Stimulated activated CD4-positive, alpha-beta T cell treated with anti-CD3 and anti-CD28 coated beads, Interleukin-12 subunit alpha, Interleukin-12 subunit beta, amount 100 ng/mL, for 4 hours (primary cell): ENCODE data around the gene LMBR1.

Experiments
- DNase-seq: peaks from one replicate; pipeline ENCODE4 v3.0.0-alpha.2; 2020

The LMBR1 gene

DNA sequence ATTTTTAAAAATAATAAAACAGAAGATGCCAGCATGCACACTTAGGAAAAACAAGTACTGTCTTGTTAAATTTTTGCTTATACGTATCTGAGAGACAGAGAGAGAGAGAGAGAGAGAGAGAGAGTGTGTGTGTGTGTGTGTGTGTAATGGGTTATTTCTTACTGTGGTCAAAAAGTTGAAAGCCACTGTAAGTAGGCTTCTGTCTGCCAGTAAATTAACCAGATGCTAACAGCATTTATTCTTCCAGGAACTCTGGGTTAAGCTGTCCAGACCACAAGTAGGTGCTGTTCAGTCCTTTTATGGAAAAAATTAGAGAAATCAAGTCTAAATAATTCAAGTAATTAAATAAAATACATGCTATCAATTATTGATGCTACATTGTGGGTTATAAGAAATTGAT, 212.7 kb downstream of the LMBR1 start:
- no peak for DNase-seq

DNA sequence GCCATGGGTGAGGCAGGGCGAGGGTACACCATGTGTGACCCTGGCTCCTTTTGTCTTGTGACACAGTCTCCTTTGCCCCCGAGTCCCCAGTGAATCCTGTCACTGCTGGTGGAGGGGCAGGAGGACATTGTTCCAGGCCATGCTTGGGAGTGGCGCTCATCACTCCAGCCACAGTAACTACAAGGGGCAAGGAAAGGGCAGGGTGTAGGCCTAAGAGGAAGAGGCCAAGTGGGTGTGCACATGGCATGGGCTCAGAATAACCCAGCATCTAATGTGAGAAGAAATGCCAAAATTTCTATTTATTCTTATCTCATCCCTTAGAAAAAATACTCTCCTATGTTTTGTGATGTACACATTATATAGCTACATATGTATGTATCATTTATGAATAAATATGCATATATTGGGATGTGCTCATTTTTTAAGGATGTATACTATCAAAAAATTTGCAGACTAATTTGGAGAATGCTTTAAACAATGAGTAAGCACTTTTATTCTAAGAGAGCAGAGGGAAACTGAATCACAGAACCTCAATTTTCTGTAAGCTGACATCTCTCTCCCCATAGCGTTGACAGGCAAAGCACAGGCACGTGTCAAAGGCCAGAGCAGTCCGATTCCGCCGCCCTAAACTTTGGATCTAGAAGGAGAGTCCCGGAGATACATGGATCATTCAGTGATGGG, 215.5 kb downstream of the LMBR1 start:
- DNase-seq = no peak

DNA sequence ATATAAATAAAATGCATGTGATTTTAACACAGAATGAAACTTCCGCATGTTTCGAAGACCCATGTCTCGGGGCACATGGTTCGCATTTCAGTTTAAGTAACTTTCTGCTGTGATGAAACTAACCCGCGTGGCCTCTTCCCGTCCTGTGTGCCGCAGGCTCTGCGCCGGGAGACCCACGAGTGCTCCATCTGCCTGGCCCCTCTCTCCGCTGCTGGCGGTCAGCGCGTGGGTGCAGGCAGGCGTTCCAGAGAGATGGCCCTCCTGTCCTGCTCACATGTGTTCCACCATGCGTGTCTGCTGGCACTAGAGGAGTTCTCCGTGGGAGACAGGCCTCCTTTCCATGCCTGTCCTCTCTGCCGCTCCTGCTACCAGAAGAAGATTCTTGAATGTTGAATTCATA, 216.7 kb downstream of the LMBR1 start:
- no peak for DNase-seq

DNA sequence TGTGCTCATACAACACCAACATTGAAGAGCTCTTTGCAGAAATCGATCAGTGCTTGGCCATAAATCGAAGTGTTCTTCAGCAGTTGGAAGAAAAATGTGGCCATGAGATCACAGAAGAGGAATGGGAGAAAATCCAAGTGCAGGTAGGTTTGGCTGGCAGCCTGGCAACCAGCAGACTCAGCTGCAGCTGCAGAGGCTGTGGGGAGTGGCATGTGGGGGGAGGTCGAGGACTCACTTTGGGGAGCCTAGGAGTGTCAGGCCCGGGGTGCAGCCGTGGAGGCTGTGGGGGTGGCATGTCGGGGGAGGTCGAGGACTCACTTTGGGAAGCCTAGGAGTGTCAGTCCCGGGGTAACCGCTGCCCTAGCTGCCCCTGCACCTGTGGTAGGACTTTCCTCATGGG, 217.3 kb downstream of the LMBR1 start:
- no peak for DNase-seq

DNA sequence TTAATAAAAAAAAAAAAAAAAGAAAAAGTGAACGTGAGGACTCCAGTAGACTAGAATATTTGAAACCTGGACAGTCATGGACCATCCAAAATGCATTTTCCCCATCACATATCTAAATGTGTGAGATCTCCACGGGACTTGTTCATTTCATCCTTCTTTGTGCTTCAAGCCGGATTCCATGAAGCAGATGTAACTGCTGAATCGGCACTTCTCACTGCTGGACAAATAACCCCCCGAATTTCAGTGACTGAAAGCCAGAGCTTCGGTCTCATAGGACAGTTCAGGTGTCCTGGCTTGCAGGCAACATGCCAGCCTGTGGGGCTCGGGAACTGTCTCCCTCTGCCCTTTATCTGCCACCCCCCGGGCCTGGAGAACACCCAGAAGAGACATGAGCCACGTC, 219.1 kb downstream of the LMBR1 start:
- DNase-seq = no peak

DNA sequence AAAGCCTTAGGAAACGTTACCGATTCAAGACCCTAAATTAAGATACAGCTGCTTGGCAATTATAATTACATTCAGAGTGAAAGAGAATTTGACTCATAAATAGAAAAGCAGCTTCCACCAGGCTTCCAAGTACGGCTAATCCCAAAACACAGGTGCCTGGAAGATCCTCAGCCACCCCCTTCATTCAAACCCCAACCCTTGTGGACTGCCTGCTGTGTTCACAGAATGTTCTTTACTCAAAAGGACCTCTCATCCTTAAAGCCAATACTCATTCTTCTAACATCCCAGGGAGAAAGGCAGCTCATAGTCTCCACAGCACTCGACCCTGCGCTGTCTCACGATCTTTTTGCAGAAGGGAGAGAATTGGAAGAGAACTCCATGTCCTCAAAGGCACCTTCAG, 219.5 kb downstream of the LMBR1 start:
- DNase-seq = no peak

DNA sequence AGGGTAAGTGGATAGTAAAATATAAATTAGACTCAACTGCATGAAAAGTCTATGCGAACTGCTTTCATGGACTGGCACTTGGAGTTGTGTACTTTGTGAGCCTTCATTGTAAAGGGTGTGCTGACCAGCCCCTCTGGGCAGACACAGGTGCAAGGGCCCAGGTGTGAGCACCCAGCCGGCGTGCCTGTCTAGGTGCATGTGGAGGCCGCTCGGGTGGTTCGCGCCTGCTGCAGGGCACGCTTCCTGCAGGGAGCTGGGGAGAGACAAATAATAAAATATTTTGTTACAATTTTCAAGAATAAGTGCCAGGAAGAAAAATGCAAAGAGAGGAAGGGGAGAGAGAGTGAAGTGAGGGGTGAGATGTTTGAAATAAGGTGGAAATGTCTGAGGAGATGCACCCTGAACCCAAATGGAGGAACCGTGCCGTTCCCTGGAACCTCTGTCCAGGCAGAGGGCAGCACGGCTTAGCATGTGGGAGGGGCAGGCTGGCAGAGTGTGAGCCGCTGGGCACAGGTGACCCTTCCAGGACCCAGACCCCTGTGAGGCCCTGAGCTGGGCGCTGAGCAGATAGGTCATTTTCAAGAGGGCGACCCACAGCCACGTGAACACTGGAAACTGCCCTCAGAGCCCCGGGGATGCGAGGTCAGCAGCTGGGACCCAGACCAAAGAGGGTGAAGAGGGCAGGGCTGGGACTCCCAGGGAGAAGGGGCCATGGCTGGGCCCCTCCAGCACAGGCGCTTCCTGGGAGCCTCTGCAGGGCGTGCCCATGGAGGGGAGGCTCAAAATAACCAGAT, 223.8 kb downstream of the LMBR1 start:
- no peak for DNase-seq

DNA sequence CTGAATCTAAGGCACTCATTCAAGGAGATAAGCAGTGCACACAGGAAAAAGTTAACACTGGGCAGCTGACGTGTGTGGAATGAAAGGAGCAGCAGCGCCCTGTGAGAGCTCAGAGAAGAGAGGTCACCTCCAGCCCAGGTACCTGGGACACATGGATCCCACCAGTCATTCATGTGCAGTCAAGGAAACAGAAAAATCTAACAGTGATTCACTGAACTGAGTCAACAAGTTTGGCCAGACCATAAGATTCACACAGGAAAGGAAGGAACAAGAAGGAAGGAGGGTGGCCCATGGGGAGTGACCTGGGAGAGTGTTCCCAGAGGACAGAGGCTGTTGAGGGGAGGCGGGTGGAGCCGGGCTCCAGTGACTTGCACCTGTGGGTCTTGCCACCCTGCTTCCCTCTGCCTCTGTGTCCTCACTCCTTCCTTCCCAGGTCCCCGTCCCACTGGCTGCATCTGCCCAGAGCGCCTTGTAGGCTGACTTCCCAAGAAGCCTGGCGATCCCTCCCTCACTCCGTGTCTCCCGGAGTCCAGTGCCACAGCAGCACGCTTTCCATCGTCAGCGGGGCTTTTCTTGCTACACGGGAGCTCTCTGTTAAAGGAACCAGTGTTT, 224.7 kb downstream of the LMBR1 start:
- no peak for DNase-seq

DNA sequence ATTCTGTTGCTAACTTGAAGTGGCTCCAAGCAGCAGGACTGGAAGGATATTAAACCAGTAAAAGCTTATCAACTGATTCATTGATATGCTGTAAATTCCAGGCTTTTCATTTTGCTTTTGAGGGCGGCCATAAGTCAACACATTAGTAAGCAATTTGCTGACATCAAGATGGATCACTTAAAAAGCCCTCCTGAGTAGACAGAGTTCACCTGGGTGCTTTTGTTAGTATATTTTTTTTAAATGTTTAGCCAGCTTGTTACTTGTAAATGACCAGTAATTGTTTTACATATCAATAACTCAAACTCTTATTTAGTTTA, 225.9 kb downstream of the LMBR1 start:
- DNase-seq = no peak

DNA sequence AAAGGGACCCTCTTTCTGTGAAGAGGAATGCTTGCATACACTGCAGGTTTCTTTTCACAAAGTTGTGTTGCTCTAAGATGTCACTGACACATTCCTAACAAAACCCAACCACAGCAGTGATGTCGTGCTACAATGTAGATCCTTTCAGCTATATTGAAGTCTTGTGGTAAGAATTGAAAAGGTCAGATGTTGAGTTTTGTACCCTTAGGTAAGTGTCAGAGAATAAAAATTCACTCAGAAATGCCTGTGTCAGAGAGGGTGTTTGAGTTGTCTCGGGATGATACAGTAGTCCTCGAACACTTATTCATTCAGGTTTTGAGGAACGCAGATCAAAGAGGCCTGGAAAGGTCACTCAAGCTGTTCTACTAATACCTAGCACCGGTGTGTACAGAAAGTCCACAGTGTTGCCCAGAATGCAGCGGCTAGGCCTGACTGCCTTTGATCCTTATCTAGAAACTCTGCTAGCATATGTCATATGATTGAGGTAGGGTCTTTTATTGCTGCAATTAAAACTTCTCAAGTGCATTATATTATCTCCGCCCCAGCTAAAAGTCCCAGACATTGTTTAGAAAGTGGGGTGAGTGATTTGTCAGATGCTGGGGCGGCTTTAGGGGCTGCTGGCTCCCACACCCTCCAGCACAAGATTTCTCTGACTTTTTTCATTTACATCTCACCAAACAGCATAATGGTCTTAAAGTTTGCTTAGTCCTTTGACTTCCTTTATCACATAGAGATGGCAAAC, 226.4 kb downstream of the LMBR1 start:
- DNase-seq = no peak

DNA sequence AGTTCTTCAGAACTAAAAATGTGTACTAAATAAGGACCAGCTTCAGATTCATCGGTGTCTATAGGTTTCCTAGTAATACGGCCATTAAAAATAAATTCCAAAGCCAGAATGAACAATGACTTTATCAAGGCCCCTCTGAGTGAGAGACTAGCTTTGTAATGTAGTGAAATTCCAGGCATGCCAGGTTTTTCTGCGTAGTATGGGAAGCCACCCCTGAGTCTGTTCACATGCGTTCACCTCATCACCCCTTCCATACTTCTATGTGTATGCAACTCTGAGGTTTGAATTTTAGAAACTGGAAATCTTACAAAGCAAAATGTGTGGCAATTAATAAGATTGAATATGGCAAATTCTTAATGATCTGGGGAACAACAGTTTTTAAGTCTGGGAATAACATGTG, 227.9 kb downstream of the LMBR1 start:
- no peak for DNase-seq

DNA sequence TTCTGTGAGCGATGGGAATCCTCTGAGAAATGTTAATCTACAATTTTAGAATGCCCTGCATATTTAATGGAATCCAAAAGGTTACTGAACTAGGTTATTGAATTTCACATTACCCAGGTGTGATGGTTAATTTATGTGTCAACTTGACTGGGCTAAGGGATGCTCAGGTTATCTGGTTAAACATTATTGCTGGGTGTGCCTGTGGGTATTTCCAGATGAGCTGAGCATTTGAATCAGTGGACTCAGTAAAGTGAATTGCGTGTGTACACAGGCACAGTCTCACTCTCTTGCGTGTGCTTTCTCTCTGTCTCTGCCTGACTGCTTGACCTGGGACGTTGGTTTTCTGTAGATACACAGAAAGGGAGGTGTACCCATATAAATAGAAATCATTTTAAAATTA, 230.7 kb downstream of the LMBR1 start:
- DNase-seq = no peak

DNA sequence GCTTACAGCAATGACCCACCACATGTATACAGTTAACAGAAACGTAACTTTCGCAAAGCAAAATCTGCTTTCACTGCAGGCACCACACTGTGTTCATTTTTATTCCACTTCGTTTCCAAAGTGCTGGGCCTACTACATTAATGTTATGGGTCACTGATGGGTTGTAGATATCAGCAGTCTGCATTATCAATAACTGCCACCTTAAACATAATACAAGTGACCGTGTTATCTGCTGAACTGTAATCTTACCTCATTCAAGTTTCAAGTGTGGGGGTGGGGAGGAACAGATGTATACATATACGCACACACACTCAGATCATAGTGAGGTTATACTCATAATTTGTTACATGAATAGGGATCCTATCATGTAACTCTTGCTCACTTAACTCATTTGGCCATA, 231.3 kb downstream of the LMBR1 start:
- no peak for DNase-seq

DNA sequence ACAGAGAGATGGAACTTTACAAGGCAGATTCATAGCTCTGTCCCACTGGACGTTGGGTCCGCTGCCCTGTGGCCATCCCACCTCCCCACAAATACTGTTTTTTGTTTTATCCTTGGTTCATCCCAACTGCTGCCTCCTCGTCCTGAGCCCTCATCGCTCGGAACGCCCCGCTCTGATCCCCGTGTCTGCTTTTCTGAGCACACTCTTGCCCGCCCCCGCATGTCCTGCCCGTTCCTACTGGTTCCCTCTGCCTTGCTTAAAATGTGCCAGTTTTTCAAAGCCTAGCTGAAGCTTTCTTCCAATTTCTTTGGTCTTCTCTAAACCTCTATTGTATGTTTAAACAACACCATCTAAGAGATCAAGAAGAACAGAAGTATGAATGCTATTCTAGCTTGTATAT, 233.0 kb downstream of the LMBR1 start:
- DNase-seq = no peak

DNA sequence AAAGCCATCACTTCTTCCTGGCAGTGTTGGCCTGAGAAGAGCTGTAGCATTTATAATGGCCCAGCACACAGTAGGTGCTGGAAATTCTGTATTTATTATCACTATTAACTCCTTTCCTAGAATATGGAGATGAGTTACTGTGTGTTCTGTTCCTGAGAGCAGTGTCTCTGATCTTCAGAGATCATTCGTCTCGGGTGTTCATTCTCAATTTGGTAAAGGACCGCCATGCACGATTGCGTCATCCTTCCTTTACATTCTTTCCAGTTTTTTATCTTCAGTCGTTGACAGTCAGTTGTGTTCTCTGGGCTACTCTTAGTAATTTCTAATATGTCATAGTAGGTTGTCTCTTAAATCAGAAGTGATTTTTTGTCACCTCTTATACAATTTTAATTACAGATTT, 233.8 kb downstream of the LMBR1 start:
- DNase-seq = no peak

DNA sequence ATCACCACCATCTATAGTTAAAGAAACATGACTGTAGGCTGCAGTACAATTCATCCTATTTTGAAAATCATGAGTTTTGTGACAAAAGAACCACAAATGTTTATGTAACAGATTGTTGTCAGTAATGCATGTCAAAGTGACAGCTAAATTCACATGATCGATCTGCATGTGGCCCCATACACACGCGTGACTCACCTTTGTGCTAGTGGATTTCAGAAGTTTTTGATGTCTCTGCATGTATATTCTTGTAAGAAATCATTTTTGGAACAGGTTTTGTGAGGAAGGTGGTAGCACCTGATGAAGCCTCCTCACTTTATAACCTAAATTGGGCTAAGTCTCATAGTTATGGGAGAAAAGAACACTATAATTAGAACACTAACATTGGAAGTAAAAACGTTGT, 235.3 kb downstream of the LMBR1 start:
- DNase-seq = no peak

DNA sequence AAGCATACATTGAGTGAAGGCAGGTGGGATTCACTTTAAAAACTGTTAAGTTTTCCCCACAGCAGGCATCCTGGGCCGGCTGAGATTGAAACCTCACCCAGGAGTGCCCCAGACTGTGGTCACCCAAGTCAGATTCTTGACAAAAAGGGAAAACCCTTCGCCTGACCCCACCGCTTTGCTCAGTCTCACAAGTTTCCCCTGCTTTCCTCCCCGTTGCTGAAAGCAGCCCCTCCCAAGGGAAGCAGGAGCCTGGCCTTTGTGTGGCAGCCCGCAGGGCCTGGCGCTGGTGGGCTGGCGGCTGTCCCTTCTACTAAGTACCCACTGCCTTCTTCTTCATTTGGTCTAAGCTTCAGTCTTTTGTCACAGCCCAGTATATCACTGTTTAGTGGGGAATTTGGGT, 236.4 kb downstream of the LMBR1 start:
- no peak for DNase-seq

DNA sequence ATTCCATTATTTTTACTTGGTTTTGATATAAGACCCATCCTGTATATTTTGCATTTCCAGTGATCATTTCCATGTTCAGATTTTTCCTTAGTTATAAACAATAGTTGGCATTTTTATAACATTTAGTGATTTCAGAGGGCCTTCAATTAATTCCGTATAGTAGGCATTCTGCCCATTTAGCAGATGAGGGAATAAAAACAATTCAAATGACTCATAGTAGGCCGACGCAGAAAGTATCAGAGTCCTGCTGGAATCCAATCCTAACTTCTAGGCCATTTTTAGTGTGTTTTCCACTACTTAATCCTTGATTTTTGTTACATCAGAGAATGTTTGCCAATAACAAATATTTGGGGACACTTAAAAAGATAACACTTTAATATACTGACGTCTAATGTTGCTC, 237.0 kb downstream of the LMBR1 start:
- no peak for DNase-seq

DNA sequence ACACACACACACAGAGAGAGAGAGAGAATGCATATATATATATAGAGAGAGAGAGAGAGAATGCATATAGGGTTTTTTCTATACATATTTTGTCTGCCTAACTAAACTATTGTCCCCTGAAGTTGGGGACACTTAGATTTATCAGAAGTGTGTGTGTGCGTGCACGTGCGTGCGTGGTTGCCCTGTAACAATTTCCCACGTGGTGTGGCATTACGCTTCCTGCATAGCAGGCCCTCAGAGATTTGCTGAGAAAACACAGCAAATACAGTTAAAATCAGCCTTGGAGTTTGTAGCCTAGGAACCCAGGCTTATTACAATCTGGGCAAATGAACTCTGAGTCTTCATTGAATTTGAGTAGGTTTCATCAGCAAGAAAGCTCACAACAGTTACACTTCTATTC, 237.7 kb downstream of the LMBR1 start:
- DNase-seq = no peak

DNA sequence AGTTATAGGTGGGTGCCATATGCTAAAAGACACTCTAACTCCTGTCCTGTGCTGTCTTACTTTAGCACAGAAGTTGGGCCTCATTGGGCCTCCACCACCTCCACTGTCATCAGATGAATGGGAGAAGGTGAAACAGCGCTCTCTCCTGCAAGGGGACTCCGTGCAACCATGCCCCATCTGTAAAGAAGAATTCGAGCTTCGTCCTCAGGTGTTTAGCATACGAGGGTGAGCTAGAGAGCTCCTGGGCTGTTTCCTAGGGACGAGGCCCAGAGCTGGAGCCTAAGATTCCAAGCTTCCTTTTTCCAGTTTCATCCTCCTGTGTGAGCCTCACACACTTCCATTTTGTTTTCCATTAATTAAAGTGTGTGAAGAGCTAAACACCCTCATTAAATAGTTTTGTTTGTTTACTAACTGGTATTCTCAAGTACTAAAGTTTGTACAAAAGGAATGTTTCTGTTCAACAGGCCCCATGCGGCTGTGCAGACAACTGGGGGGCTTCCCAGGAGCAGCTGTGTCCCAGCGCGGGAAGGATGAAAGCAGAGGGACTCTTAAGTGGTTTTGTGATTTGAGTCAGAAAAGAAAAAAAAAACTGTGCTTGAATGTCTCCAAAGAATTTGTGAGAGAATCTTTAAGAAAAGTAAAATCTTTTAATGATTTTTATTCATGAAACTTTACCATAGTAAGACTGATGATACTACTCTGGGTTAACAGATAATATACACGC, 238.3 kb downstream of the LMBR1 start:
- no peak for DNase-seq

DNA sequence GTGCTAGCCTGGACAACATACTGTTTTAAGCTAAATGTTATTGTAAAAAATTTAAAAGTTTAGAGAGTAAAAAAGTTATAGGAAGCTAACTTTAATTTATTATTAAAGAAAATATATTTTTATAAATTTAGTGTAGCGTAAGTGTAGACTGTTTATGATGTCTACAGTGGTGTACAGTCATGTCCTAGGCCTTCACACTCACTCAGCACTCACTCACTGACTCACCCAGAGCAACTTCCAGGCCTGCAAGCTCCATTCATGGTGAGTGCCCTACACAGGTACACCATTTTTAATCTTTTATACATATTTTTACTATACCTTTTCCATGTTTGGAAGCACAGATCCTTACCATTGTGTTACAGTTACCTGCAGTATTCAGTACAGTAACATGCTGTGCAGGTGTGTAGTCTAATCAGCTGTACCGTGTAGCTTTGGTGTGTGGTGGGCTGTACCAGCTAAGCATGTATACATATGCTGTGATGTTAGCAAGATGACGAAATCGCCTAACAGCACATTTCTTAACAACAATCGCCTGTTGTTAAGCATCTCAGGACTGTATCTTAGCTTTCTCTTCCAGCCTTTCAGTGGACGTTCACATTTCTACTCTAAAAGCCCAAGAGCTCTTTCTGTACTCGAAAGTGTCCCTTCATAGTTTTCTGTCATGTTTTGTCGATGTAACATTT, 240.0 kb downstream of the LMBR1 start:
- DNase-seq = no peak

DNA sequence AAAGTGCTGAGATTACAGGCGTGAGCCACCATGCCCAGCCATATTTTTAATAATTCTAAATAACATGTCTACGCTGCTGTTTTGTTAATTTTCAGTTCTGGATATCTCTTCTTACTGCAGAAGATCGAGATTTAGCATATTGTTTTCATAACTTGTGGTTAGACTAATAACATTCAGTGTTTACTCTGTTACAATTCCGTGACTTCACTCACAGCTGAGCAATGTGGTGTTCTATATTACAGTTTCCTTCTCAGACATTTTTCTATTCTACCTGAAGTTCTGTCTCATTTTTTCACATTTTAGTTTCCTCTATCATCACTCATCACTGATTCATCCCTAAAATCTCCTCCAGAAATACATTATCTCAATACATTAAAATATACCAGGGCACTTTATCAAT, 241.5 kb downstream of the LMBR1 start:
- DNase-seq = no peak

DNA sequence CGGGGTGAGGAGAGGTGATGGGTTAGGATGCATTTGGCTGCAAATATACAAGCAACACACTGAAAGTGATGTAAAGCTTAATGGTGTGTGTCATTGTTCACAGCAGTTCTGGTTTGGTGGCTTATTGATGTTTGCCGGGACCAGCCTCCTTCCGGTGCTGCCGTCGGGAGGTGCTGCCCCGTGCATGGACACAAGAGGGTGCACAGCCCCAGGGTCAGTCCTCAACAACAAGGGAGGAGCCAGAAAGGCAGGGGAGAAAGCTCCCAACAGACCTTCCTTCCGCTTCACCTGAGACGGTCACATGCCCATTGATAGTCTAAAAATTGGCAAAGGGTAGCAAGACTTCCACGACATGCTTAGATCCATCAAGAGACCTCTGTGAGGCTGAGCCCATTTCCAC, 242.9 kb downstream of the LMBR1 start:
- no peak for DNase-seq
